Mucosa of rectum (tissue), 2 donors: ENCODE measurements around the gene ZNF20.

ENCODE experiments used
- H3K27ac ChIP-seq, 2 donors: one replicate each; pipeline ENCODE4 v1.7.0; 2013; ENCODE audit warnings: inconsistent platforms in 2 of 2, low read depth in 2 of 2, low read length in 2 of 2
- H3K27me3 ChIP-seq, 2 donors: one replicate each; pipeline ENCODE4 v1.7.0; 2013; ENCODE audit warnings: low read length in 2 of 2; ENCODE audit not compliant: control insufficient read depth in 2 of 2, insufficient read depth in 2 of 2
- H3K36me3 ChIP-seq, 2 donors: one replicate each; pipeline ENCODE4 v1.7.0; 2013; ENCODE audit warnings: low read length in 2 of 2; ENCODE audit not compliant: control insufficient read depth in 2 of 2, insufficient read depth in 2 of 2
- H3K4me1 ChIP-seq, 2 donors: one replicate each; pipeline ENCODE4 v1.7.0; 2013; ENCODE audit warnings: low read length in 2 of 2, mild to moderate bottlenecking in 1 of 2; ENCODE audit not compliant: control insufficient read depth in 2 of 2, insufficient read depth in 2 of 2
- H3K4me3 ChIP-seq, 2 donors: one replicate each; pipeline ENCODE4 v1.7.0; 2013; ENCODE audit warnings: low read length in 2 of 2
- H3K9ac ChIP-seq, 2 donors: one replicate each; pipeline ENCODE4 v1.7.0; 2013; ENCODE audit warnings: low read length in 2 of 2, low read depth in 1 of 2, mild to moderate bottlenecking in 1 of 2
- H3K9me3 ChIP-seq, 2 donors: one replicate each; pipeline ENCODE4 v1.7.0; 2013; ENCODE audit warnings: low read length in 2 of 2; ENCODE audit not compliant: control insufficient read depth in 2 of 2
- donor health status: healthy.
- donor health status: Normal muscosa, but diverticular disease.

ZNF20 gene

DNA sequence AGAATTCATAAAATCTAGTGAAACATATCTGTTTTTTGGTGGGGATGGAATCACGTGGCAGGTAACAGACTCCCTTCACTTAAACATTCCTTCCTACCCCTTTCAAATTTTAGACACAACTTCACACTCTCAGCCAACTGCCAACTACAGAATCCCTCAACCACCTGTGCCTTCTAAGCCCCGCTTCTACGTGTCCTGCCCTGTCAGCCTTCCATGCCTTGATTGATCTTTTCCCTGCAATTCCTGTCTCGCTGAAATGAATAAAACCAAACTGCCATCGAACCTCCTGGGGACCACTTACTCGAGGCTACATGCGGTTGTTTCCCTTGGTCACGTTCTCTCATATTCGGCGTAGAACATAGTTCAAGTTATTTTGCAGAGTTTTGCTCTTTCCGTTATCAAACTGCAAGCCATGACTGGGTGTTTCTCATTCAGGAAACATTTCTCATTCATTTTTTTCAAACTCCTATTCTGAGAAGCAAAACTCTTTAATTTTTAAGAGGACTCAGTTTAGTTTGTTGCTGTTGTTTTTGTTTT is 15.2 kb upstream of the ZNF20 start:
- Histone ChIP-seq H3K27me3 (no peaks in the 10 kb centered on the region), H3K4me3 (peak overlapping the region; percentile 17 to 83)

DNA sequence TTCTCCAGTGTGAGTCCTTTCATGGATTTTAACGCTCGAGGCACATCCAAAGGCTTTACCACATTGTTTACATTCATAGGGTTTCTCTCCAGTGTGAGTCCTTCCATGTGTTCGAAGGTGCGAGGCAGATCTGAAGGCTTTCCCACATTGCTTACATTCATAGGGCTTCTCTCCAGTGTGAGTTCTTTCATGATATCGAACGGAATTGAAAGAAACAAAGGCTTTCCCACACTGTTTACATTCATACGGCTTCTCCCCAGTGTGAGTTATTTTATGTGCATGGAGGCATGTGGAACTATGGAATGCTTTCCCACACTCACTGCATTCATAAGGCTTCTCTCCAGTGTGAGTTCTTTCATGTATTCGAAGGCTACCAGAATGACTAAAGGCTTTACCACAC is 5.2 kb upstream of the ZNF20 start:
- Histone ChIP-seq H3K27me3 (no peaks in the 10 kb centered on the region), H3K36me3 (peaks cover 16 to 24% of the 10 kb centered on the region in 2 donors), H3K27ac (no peak overlapping the region), H3K4me1 (peaks cover 7 to 10% of the 10 kb centered on the region in 2 donors), H3K9ac (no peak overlapping the region), H3K9me3 (peaks cover 0 to 2% of the 10 kb centered on the region in 2 donors), H3K4me3 (no peak overlapping the region)

More for the DNA sequence above, 15.2 kb upstream of the ZNF20 start:
- peaks cover 0 to 2% of the 10 kb centered on the region in 2 donors for H3K36me3 ChIP-seq
- no peaks in the 10 kb centered on the region for H3K9me3 ChIP-seq
- no peak overlapping the region for H3K9ac ChIP-seq
- peaks cover 4% of the 10 kb centered on the region in 2 donors for H3K4me1 ChIP-seq
- no peak overlapping the region for H3K27ac ChIP-seq

DNA sequence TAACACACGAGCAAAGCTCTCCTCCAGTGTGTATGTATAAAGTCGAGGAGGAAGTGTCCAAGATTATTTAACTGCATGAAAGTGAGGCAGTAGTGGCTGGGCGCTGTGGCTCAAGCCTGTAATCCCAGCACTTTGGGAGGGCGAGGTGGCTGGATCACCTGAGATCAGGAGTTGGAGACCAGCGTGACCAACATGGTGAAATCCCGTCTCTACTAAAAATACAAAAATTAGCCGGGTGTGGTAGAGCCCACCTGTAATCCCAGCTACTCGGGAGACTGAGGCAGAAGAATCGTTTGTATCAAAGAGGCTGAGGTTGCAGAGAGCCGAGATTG is 1.2 kb upstream of the ZNF20 start:
- Histone ChIP-seq H3K36me3 (peaks cover 17% of the 10 kb centered on the region in 2 donors), H3K4me1 (peaks cover 8 to 16% of the 10 kb centered on the region in 2 donors), H3K27ac (no peak overlapping the region), H3K9ac (no peak overlapping the region), H3K27me3 (no peaks in the 10 kb centered on the region), H3K4me3 (peak overlapping the region in 1 of 2 donors; percentile 73), H3K9me3 (peaks cover 0 to 2% of the 10 kb centered on the region in 2 donors)

DNA sequence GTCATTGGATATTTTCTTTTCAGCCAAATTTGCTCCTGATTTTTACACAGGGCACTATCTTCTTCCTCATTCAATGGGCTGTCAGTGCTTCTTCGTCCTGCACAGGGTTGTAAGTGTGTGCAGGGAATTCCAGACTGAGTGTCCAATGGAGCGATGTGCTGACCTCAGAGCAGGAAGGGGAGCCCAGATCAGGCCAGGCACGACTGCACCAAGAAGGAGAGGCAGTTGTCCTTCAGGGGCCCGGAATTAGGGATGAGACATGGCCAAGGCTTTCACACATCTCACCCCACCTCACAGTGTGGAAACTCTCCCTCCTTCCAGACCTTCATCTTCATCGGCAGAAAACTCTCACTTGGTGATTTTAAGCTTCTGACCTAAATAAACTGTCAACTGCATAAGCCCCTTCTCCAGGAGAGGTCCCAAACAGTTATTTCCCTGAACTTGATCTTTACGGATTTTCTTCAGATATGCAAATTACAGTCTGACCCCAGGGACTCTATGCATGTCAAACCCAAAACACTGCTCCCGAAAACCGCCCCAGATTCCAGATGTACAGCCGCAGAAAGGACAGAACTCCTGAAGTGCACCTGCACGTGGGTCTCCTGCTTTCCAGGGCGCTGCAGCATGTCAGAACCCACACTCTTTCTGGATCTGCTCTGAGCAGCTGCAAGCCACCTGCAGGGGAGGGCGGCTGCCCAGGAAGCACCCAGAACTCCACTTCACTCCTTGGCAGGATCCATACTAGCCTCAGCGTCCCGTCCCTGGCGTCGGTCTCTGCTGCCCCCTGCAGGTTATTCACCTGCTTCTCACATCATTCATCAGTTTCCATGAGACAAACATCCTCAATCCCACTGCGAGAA is 625 bp upstream of the ZNF20 start:
- peak overlapping the region; percentile 43 to 87 for H3K9ac ChIP-seq

DNA sequence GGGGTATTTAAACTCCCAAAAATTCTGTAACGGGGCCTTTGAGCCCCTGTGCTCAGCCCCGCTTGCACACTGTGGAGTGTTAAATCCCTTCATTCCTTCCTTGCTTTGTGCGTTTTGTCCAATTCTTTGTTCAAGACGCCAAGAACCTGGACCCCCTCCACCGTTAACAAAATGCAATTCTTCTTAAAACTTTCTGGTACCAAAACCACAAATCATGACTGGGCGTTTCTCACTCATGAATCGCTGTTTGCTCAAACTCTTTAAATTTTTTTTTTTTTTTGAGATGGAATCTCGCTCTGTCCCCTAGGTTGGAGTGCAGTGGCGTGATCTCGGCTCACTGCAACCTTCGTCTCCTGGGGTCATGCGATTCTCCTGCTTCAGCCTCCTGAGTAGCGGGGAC is 881 bp downstream of the ZNF20 start:
- Histone ChIP-seq H3K36me3 (peaks cover 15 to 16% of the 10 kb centered on the region in 2 donors), H3K4me1 (peaks cover 8 to 16% of the 10 kb centered on the region in 2 donors), H3K4me3 (peak overlapping the region; percentile 73 to 93), H3K27me3 (no peaks in the 10 kb centered on the region), H3K27ac (no peak overlapping the region), H3K9me3 (peaks cover 0 to 2% of the 10 kb centered on the region in 2 donors), H3K9ac (peak overlapping the region; percentile 79 to 87)

More for the DNA sequence above, 625 bp upstream of the ZNF20 start:
- Histone ChIP-seq H3K27ac (peak overlapping the region; percentile 80 to 81), H3K36me3 (peaks cover 11 to 13% of the 10 kb centered on the region in 2 donors), H3K9me3 (peaks cover 0 to 2% of the 10 kb centered on the region in 2 donors), H3K4me1 (peaks cover 8 to 16% of the 10 kb centered on the region in 2 donors), H3K27me3 (no peaks in the 10 kb centered on the region), H3K4me3 (peak overlapping the region; percentile 73 to 93)

DNA sequence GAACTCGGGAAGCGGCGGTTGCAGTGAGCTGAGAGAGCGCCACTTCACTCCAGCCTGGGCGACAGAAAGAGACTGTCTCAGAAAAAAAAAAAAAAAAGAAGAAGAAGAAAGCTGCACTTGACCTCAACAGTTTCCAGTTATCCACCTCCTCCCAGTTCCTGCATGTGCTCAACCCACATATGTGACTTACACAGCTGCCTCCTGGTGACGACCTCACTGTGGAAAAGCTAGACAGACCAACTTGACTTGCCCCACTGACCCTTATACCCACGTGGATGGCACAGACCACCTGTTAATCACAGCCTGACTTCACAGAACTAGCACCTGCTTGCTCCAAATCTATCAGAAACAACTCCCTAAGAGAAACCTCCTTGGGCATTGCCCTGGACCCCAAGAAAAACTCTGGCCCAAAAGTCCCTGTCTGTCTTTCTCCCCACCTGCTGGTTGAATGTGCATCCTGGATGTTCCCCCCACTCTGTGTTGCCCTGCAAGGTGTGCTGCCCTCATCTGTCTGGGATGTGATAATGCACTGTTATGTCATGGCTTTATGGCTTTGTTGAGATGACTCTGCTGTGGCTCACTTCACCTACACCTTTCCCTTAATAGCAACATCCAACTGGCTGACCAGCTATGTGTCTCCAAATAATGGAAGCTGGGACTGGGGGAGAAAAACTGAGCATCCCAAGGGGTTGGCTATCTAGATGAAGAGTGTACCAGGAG is 2.8 kb downstream of the ZNF20 start:
- no peaks in the 10 kb centered on the region for H3K27me3 ChIP-seq
- H3K36me3 ChIP-seq = peaks cover 32 to 34% of the 10 kb centered on the region in 2 donors

DNA sequence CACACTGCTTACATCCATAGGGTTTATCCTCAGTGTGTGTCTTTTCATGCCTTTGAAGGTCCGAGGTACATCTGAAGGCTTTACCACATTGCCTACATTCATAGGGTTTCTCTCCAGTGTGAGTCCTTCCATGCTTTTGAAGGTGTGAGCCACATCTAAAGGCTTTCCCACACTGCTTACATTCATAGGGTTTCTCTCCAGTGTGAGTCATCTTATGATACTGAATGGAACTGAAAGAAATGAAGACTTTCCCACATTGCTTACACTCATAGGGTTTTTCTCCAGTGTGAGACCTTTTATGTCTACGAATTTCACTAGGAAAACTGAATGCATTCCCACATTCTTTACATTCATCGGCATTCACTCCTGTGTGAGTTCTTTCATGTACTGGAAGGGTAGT is 7.1 kb downstream of the ZNF20 start:
- H3K9ac ChIP-seq = no peak overlapping the region
- H3K4me3 ChIP-seq = no peak overlapping the region
- no peak overlapping the region for H3K27ac ChIP-seq
- peaks cover 35 to 42% of the 10 kb centered on the region in 2 donors for H3K36me3 ChIP-seq
- peaks cover 24 to 26% of the 10 kb centered on the region in 2 donors for H3K9me3 ChIP-seq
- no peaks in the 10 kb centered on the region for H3K4me1 ChIP-seq
- H3K27me3 ChIP-seq = no peaks in the 10 kb centered on the region

More for the DNA sequence above, 2.8 kb downstream of the ZNF20 start:
- no peak overlapping the region for H3K27ac ChIP-seq
- peaks cover 8 to 16% of the 10 kb centered on the region in 2 donors for H3K4me1 ChIP-seq
- no peak overlapping the region for H3K9ac ChIP-seq
- peaks cover 15 to 19% of the 10 kb centered on the region in 2 donors for H3K9me3 ChIP-seq
- no peak overlapping the region for H3K4me3 ChIP-seq

DNA sequence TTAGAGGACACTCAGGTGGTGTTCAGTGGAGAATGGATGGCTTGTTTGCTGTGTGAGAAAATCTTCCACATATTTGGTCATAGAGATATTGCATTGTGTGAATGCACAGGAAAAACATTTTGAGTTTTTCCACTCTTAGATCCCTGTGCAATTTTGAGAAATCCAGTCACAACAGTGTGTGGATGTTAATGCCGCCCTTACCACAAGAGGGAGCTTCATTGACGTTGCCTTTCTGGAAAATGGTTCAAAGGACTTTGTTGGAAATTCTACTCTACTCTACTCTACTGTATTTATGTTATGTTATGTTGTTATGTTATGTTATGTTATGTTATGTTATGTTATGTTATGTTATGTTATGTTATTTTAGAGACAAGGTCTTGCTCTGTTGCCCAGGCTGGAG is 13.4 kb downstream of the ZNF20 start:
- Histone ChIP-seq H3K9me3 (peaks cover under 1 to 3% of the 10 kb centered on the region in 2 donors), H3K27me3 (no peaks in the 10 kb centered on the region), H3K9ac (no peak overlapping the region), H3K4me1 (no peaks in the 10 kb centered on the region), H3K4me3 (no peak overlapping the region), H3K36me3 (peaks cover 0 to 2% of the 10 kb centered on the region in 2 donors), H3K27ac (no peak overlapping the region)

DNA sequence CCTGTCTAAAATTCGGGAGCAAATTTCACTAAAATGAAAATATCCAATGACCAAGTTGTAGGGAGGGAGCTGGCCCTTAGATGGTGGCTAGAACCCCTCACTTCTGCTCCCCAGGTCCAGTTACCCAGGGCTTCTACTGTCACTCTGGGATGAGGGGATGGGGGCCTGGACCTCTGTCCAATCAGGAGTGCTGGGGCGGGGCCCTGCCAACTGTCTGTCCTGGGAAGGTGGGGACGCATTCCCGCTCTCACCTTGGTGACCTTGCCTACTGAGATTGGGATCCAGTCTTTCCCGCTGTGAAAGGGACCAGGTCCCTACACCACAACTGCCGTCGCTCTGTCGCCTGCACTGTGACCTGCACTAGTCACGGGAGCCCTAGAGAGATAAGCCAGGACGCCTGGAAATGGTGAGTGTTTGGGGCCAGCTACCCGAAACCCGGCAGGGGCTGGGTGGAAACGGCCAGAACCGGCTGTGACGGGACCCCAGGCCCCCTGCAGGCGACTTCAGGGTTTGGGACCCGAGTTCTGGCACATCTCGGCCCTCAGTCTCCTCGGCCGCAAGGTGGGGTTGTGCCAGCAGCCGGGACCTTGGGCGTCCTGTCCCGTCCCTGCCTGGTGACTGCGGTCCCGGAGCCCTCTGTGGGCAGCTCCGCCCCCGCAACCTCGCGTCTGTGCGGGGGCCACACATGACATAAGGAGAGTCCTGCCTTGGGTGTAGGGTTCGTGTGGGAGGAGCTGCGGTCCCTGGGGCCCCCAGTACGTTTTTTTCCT is 22.8 kb downstream of the ZNF20 start:
- Histone ChIP-seq H3K36me3 (no peaks in the 10 kb centered on the region), H3K9me3 (peaks cover 8 to 11% of the 10 kb centered on the region in 2 donors), H3K4me3 (no peak overlapping the region), H3K9ac (no peak overlapping the region), H3K27ac (no peak overlapping the region), H3K4me1 (no peaks in the 10 kb centered on the region), H3K27me3 (no peaks in the 10 kb centered on the region)
